HG03575 (cell line): ENCODE data around the gene GALNTL6.

ENCODE experiments used
- ATAC-seq: cut with Tn5 transposase; IDR thresholded peaks from one replicate; pipeline ENCODE4 v1.9.1; 2021; ENCODE audit not compliant: unreplicated experiment, insufficient number of reproducible peaks, low FRiP score; ENCODE audit errors: extremely low read depth

GALNTL6 gene

GRCh38 chr4:171857302-171858012 lies 44.3 kb downstream of the GALNTL6 start:
- ATAC-seq: no peak

- no peak for ATAC-seq
Observed at GRCh38 chr4:171875291-171875690, 62.1 kb downstream of the GALNTL6 start.

- no peak for ATAC-seq
Observed at GRCh38 chr4:171876636-171877035, 63.4 kb downstream of the GALNTL6 start.

GRCh38 chr4:171880136-171880535 lies 66.9 kb downstream of the GALNTL6 start:
- ATAC-seq: no peak

GRCh38 chr4:171889681-171890080 lies 76.5 kb downstream of the GALNTL6 start:
- ATAC-seq: no peak

GRCh38 chr4:171891038-171891437 lies 77.8 kb downstream of the GALNTL6 start:
- ATAC-seq: no peak

- ATAC-seq: no peak
Observed at GRCh38 chr4:171896426-171896825, 83.2 kb downstream of the GALNTL6 start.

GRCh38 chr4:171919314-171919713 lies 106.1 kb downstream of the GALNTL6 start:
- no peak for ATAC-seq

GRCh38 chr4:171920901-171921300 lies 107.7 kb downstream of the GALNTL6 start:
- no peak for ATAC-seq

- ATAC-seq: no peak
Observed at GRCh38 chr4:171924746-171925376, 111.7 kb downstream of the GALNTL6 start.

GRCh38 chr4:171928336-171928735 lies 115.1 kb downstream of the GALNTL6 start:
- no peak for ATAC-seq

GRCh38 chr4:171929477-171929876 lies 116.3 kb downstream of the GALNTL6 start:
- ATAC-seq: no peak

- ATAC-seq: no peak
Observed at GRCh38 chr4:171929907-171930306, 116.7 kb downstream of the GALNTL6 start.

GRCh38 chr4:171932238-171932637 lies 119.0 kb downstream of the GALNTL6 start:
- no peak for ATAC-seq

GRCh38 chr4:171940656-171941055 lies 127.5 kb downstream of the GALNTL6 start:
- ATAC-seq: no peak

- no peak for ATAC-seq
Observed at GRCh38 chr4:171947400-171947799, 134.2 kb downstream of the GALNTL6 start.

- ATAC-seq: no peak
Observed at GRCh38 chr4:171948038-171948437, 134.8 kb downstream of the GALNTL6 start.

GRCh38 chr4:171954650-171955049 lies 141.4 kb downstream of the GALNTL6 start:
- no peak for ATAC-seq

GRCh38 chr4:171956678-171957077 lies 143.5 kb downstream of the GALNTL6 start:
- no peak for ATAC-seq

GRCh38 chr4:171962110-171962509 lies 148.9 kb downstream of the GALNTL6 start:
- no peak for ATAC-seq

GRCh38 chr4:171966356-171966755 lies 153.2 kb downstream of the GALNTL6 start:
- ATAC-seq: no peak
